Inferior parietal cortex (tissue), 1 donor: ENCODE results near the gene ZSCAN9.

Source experiments
- DNase-seq: peaks from one replicate; pipeline ENCODE4 v3.0.0-alpha.2; 2016; ENCODE audit errors: extremely low spot score

The ZSCAN9 gene

DNA sequence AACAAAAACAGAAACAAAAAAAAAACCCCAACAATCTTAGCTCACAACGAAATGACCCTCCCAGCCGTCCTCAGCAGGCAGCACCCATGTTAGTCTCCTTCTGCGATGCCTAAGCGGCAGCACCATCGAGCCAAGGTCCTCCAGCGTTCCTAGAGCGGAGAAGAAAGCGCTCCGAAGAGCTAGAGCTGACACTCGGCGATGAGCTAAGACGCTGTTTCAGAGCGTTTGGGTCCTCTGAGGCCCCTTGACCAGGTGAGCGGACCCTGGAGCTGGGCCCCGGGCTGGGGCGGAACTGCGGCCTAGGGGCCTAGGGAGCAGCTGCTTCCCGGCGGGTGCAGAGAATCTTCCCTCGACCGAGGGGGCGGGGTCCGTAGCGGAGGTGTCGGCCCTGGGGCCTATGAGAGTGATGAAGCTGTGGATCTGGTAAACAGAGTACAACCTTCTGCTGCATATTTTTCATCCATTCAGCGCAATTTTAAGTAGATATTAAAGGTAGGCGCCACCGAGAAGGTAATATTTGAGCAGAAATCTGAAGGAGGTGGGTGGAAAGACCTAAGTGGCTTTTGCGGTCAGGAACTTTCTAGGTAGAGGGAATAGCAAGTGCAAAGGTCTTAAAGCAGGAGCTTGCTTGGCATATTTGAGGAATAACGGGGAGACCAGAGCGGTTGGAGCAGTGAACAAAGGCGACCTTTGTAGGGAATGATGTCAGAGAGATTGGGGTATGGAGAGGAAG is 42.1 kb downstream of the ZSCAN9 start, which contains the start of gene ZSCAN26:
Gene ZSCAN26 (plus strand): TSS at position 182 of the 733 bp plus-strand sequence. CDS start 4,777 bp downstream, outside the sequence.
- DNase-seq = peak; percentile 91

DNA sequence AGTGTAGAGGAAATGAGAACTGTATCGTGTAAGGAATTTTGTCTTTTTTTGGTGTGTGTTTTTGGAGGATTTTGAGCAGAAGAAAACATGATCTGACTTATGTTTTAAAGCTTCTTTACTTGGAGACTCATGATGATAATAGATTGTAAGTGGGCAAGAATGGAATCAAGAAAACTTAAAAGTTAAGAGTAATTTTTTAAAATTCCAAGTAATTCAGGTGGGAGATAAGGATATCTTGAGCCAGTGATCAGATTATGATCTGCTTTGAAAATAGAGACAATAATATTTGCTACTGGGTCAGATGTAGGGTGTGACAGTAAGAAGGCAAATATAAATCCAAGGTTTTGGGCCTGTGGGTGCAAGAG is 42.6 kb downstream of the ZSCAN9 start:
- DNase-seq = no peak

DNA sequence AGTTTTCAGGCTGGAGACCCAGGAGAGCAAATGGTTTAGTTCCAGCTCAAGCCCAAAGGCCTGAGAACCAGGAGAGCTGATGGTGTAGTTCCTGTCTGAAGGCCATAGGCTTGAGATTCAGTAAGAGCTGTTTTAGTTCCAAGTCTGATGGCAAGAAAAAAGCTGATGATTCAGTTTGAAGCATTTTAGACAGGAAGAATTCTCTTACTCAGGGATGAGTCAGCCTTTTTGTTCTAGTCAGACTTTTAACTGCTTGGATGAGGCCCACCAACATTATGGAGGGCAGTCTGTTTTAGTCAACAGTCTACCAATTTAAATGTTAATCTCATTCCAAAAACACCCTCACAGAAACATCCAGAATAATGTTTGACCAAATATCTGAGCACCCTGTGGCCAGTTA is 44.4 kb downstream of the ZSCAN9 start:
- no peak for DNase-seq

DNA sequence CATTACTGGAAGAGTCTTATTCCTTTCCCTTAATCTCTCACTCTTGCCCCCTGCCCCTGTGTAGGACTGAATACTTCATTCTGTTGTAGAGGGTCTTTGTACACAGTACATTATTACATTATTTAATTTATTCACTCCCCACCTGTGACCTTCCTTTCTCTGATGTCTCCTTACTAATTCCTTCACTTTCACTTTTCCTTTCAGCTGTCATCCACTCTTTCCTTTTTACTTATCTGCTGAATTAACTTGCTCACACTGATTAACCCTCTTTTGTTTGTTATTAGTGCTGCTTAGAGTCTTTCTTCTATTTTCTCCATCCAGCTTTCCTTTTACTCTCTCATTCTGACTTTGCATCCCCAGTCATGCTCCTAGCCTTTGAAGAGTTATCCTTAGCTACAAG is 49.8 kb downstream of the ZSCAN9 start:
- DNase-seq = no peak

DNA sequence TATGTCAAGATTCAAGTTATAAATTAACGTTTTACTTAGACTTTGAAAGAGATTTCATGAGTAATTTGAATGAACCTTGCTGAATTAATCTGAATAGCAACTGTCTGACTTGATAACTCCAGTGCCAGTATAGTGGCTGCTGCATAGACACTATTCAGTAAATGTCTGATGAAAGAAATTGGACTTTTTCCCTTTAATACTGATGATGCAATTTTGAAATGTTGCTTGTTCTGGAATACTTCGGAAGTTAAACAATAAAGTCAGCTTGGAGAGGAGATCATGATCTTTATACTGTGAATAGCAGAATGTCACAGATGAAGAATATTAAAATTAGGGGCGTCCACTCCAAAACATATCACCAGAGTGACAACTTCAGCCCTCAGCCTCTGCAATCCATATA is 52.7 kb downstream of the ZSCAN9 start:
- no peak for DNase-seq

DNA sequence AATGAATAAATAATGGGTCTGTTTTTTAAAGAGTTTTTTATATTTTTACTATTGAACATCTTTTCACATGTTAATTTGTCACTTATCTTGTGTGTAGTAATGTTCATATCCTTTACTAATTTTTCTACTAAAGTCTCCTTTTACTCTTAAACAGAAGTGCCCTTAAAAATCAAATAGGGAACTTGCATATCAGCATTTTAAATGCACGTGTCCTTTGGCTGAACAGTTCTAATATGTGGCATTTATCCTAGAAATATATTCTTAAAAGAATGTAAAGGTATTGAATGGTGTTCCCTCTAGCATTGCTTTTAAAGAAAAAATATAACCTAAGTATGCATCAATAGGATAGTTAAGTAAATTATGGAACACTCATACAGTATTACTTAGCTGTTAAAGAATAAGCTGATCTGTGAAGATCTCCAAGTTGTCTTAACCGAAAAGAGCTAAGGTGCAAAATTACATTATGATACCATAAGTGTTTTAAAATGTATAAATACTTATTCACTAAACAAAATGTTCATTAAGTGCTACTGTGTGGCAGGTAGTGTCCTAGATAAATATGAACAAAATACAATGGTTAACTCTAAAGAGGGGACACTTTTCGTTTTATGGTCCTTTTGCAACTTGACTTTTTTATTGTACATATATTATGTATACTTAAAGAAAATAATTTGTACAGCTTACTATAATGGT is 55.7 kb downstream of the ZSCAN9 start:
- no peak for DNase-seq

DNA sequence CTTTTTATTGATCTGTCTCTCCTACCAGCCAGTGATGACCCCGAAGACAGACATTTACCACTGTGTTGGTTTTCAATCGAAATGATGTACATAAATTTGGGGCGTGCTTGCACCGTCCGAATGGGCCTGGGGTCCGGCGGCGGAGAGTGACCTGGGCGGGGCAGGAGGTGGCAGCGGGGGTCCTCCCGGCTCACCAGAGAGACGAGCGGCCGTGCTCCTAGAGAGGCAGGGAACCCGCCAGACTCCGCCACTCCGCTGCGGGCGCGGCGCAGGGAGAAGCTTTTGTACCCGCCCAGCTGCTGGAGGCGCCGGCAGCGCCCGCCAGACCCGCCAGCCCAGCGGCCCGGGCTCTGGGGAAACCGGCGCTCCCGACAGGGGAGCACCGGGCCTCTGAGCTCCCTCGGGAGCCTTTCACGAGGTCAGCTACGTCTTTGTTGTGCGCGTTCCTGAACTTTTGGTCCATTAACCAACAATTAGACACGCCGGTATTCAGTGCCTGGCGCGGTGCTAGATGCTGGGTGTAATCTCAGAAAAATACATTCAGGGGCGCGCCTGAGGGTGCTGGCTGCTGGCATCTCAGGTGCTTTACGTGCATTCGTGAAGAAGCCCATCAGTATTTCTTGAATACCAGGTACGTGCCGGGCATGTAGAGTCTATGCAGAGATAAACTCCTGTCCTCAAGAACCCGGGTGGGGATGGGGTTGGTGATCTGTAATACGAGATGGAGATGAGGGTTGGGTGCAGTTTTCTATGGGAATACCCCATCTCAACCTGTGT is 56.4 kb downstream of the ZSCAN9 start, which contains the start of gene PGBD1:
Gene PGBD1 (plus strand): TSS at position 285 of the 777 bp plus-strand sequence. CDS start 2,242 bp downstream, outside the sequence.
- peak; percentile 58 for DNase-seq

DNA sequence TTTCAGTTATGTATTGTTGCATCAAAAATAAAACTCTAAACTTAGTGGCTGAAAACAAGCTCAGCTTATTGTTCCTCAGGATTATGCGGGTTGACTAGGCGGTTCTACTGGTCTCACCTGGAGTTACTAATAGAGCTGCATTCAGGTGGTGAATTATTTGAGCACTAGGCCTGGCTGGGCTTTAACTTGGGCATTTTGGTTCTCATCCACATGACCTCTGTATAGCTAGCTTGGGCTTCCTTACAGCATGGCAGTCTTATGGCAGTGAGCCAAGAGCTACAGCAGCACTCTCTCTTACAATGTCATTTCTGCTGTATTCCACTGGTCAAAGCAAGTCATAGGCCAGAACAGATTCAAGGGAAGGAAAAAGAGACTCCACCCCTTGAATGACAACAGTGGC is 57.9 kb downstream of the ZSCAN9 start:
- no peak for DNase-seq
